ENCODE measurements around the gene ISL1.

DNA sequence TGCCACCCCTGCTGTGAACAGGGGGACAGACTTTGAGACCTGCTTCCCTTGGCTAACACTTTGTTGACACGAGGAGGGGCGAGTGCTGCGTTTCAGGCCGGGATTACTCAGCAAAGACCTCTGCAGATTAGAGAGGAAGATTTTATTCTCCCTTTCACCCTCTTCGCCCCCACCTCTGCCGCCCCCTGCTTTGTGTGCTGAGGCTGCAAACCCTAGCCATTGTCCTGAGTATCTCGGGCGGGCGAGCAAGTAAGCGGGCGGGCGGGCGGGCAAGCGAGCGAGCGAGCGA, 6.0 kb downstream of the ISL1 start:
- TF ChIP-seq POLR2A (IDR thresholded peaks at IDR 0.05; ENCODE audit: low read depth, low read length) (no peak), POLR2AphosphoS5 (IDR thresholded peaks at IDR 0.05; ENCODE audit: low read depth, low read length) (no peak), SPI1 (IDR thresholded peaks at IDR 0.05; ENCODE audit: low read depth, low read length) (no peak), TAF1 (IDR thresholded peaks at IDR 0.05; ENCODE audit: low read depth, low read length) (no peak), PAX5 (IDR thresholded peaks at IDR 0.05; ENCODE audit: insufficient read depth, low read length, severe bottlenecking) (no peak), POU2F2 (IDR thresholded peaks at IDR 0.05; ENCODE audit: low read depth, low read length) (no peak)
